OCI-LY7 (cell line): ENCODE results near the gene MC2R. TPM values are rescaled to one million over a fixed set of nuclear protein-coding genes. Genes with fewer than 3 reads are reported as not detected.

Experiments
- BruUV-seq: library from RNA; stranded (reverse); fragments of 400-500 nt; replicated peaks from 2 replicates; lab custom pipeline; 2021; lab: Mats Ljungman, UMichigan
- CTCF ChIA-PET: fragments of 300-600 bp; sonication (Branson Sonifier 250); formaldehyde crosslinking; loops from one replicate; lab custom pipeline; 2022; ENCODE audit warnings: antibody characterized with exemption; ENCODE audit not compliant: unreplicated experiment; lab: Charles Lee
- POLR2A ChIA-PET: fragments of 300-600 bp; sonication (Branson Sonifier 250); formaldehyde crosslinking; loops from one replicate; lab custom pipeline; 2022; ENCODE audit warnings: antibody characterized with exemption; lab: Charles Lee
- DNase-seq: peaks from one replicate; pipeline ENCODE4 v3.0.0-alpha.2; 2015; ENCODE audit warnings: low spot score
- H2AFZ ChIP-seq: fragments of 200-600 bp; sonication (generic), shearing (Covaris generic); 2 replicates; pipeline ENCODE4 v1.6.1; 2014; ENCODE audit warnings: mild to moderate bottlenecking, antibody characterized with exemption, low read length, moderate library complexity
- H3K27ac ChIP-seq: fragments of 200-600 bp; sonication (generic); 2 replicates; pipeline ENCODE4 v1.5.1; 2014; ENCODE audit warnings: mixed run types, low read depth, mild to moderate bottlenecking, moderate library complexity, low read length, inconsistent platforms; ENCODE audit not compliant: poor library complexity, severe bottlenecking
- H3K36me3 ChIP-seq: fragments of 200-600 bp; sonication (generic); 2 replicates; pipeline ENCODE4 v1.6.1; 2014; ENCODE audit warnings: mild to moderate bottlenecking, antibody characterized with exemption, low read length, moderate library complexity, mixed read lengths; ENCODE audit not compliant: insufficient read depth
- H3K4me1 ChIP-seq: fragments of 200-600 bp; sonication (generic); 2 replicates; pipeline ENCODE4 v1.5.1; 2014; ENCODE audit warnings: mild to moderate bottlenecking, low read length; ENCODE audit not compliant: insufficient read depth, poor library complexity, severe bottlenecking
- H3K4me2 ChIP-seq: fragments of 200-600 bp; sonication (generic); 2 replicates; pipeline ENCODE4 v1.6.1; 2014; ENCODE audit warnings: mild to moderate bottlenecking, low read length
- H3K4me3 ChIP-seq: fragments of 200-600 bp; sonication (generic); 2 replicates; pipeline ENCODE4 v1.5.1; 2014; ENCODE audit warnings: mild to moderate bottlenecking, low read depth, low read length; ENCODE audit not compliant: poor library complexity, severe bottlenecking
- H3K79me2 ChIP-seq: fragments of 200-600 bp; sonication (generic); 2 replicates; pipeline ENCODE4 v1.6.1; 2016; ENCODE audit warnings: low read depth, mild to moderate bottlenecking, low read length, moderate library complexity, mixed read lengths; ENCODE audit not compliant: insufficient read depth
- H3K9me2 ChIP-seq: fragments of 200-600 bp; sonication (generic); 2 replicates; pipeline ENCODE4 v1.6.1; 2016; ENCODE audit warnings: mild to moderate bottlenecking, low read length, mixed read lengths; ENCODE audit not compliant: insufficient read depth
- H3K9me3 ChIP-seq: fragments of 200-600 bp; sonication (generic); 2 replicates; pipeline ENCODE4 v1.6.1; 2014; ENCODE audit warnings: mild to moderate bottlenecking, mixed run types, low read length, mixed read lengths
- H4K20me1 ChIP-seq: fragments of 200-600 bp; sonication (generic); 2 replicates; pipeline ENCODE4 v1.6.1; 2014; ENCODE audit warnings: mild to moderate bottlenecking, antibody characterized with exemption, low read length, moderate library complexity, mixed read lengths; ENCODE audit not compliant: insufficient read depth
- EZH2phosphoT487 ChIP-seq: fragments of 200-600 bp; sonication (generic); IDR thresholded peaks from 2 replicates; pipeline ENCODE4 v1.6.1; 2018; ENCODE audit warnings: low read depth, borderline replicate concordance, mild to moderate bottlenecking, mixed run types, antibody characterized with exemption, low read length, moderate library complexity, mixed read lengths
- intact Hi-C: fragments of 100-400 bp; cut with micrococcal nuclease; formaldehyde crosslinking; loops from one replicate; pipeline ENCODE4 v1.10.0; 2022; ENCODE audit not compliant: unreplicated experiment
- total RNA-seq, 2 experiments: library from RNA; depleted of rRNA in 1 of 2; stranded (reverse); fragments of >200 nt in 1 of 2; shearing (Covaris generic) in 1 of 2; gene quantifications; 2 replicates each; pipeline ENCODE4 v1.2.3, GENCODE V29; 2014 to 2022
- TF ChIP-seq, protein P1 (sequence below): fragments of 200-600 bp; sonication (generic); conservative IDR thresholded peaks from 2 replicates; pipeline ENCODE4 v1.5.1; 2014; ENCODE audit warnings: mild to moderate bottlenecking, antibody characterized with exemption, low read length, moderate library complexity, mixed read lengths

Gene MC2R
- total RNA-seq, 2 experiments from 2014 or later, result not detected

DNA sequence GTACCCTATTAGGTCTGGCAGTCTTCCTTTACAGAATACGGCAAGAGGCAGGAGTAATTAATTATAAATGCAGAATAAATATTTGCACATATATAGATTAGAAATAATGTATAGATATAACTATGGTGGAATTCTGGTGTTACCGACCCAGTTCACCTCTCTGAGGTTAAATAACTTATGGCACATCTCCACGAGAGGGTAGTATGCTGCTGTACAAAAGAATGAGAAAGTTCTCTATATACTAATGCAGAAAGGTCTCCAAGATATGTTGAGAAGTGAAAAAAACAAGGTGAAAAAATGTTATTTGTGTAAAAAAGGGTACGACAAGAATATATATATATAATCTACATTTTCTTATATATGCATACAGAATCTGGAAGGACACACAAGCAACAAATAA lies 40.8 kb downstream of the MC2R start:
- ChIA-PET POLR2A (no interaction called here), CTCF (no interaction called here)
- no peaks in the 10 kb centered on the region for H3K36me3 ChIP-seq
- no peaks in the 10 kb centered on the region for H3K9me3 ChIP-seq
- intact Hi-C loops, result loop anchor here (2.0 to 10.0 kb wide), 3 partner anchors 52 to 212 kb away; partner anchors contain the start of gene MC5R
- no peaks in the 10 kb centered on the region for H4K20me1 ChIP-seq
- no peak overlapping the region for H3K4me2 ChIP-seq
- TF ChIP-seq, protein P1, sequence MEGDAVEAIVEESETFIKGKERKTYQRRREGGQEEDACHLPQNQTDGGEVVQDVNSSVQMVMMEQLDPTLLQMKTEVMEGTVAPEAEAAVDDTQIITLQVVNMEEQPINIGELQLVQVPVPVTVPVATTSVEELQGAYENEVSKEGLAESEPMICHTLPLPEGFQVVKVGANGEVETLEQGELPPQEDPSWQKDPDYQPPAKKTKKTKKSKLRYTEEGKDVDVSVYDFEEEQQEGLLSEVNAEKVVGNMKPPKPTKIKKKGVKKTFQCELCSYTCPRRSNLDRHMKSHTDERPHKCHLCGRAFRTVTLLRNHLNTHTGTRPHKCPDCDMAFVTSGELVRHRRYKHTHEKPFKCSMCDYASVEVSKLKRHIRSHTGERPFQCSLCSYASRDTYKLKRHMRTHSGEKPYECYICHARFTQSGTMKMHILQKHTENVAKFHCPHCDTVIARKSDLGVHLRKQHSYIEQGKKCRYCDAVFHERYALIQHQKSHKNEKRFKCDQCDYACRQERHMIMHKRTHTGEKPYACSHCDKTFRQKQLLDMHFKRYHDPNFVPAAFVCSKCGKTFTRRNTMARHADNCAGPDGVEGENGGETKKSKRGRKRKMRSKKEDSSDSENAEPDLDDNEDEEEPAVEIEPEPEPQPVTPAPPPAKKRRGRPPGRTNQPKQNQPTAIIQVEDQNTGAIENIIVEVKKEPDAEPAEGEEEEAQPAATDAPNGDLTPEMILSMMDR, result peak; percentile 51
- no peak for TF ChIP-seq EZH2phosphoT487
- H3K4me3 ChIP-seq, result no peak overlapping the region
- no peak for DNase-seq
- no TSS peak for BruUV-seq
- no peak overlapping the region for H2AFZ ChIP-seq
- no peak overlapping the region for H3K27ac ChIP-seq
- H3K79me2 ChIP-seq, result no peaks in the 10 kb centered on the region
- H3K9me2 ChIP-seq, result no peaks in the 10 kb centered on the region
- H3K4me1 ChIP-seq, result no peaks in the 10 kb centered on the region

DNA sequence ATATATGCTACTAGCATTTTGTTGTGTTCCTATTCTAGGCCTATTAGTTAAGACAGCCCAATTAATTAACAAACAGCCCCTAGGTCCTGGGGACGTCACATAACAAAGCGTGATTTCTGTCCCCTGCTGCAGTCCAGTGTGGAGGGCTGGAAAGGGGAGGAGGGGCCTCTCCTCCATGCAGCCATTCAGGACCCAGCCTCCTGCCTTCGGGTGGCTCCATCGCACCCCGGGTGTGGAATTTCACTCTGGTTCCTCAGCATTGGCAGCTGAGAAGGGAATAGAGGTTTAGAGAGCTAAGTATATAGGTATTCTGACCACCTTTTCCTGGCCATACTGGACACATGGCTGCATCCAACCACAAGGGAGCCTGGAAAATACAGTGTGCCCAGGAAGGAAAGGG lies 42.4 kb downstream of the MC2R start:
- ChIA-PET POLR2A (no interaction called here), CTCF (no interaction called here)
- Histone ChIP-seq H3K4me3 (no peak overlapping the region), H2AFZ (no peak overlapping the region), H3K9me3 (no peaks in the 10 kb centered on the region), H4K20me1 (no peaks in the 10 kb centered on the region), H3K36me3 (no peaks in the 10 kb centered on the region), H3K9me2 (no peaks in the 10 kb centered on the region), H3K4me1 (no peaks in the 10 kb centered on the region), H3K79me2 (no peaks in the 10 kb centered on the region), H3K4me2 (no peak overlapping the region), H3K27ac (no peak overlapping the region)
- TF ChIP-seq, protein P1, result no peak
- no peak for TF ChIP-seq EZH2phosphoT487
- BruUV-seq, result no TSS peak
- intact Hi-C loops, result loop anchor here (5.0 to 10.0 kb wide), 2 partner anchors 51 to 112 kb away; partner anchors contain the start of gene MC5R
- no peak for DNase-seq

GRCh38 chr18:13872373-13872772 lies 43.0 kb downstream of the MC2R start:
- H4K20me1 ChIP-seq, result no peaks in the 10 kb centered on the region
- no peaks in the 10 kb centered on the region for H3K9me2 ChIP-seq
- H2AFZ ChIP-seq, result no peak overlapping the region
- no peak overlapping the region for H3K4me2 ChIP-seq
- DNase-seq, result no peak
- no peak for TF ChIP-seq EZH2phosphoT487
- TF ChIP-seq, protein P1, result no peak
- H3K4me3 ChIP-seq, result no peak overlapping the region
- H3K4me1 ChIP-seq, result no peaks in the 10 kb centered on the region
- no peak overlapping the region for H3K27ac ChIP-seq
- BruUV-seq, result no TSS peak
- POLR2A ChIA-PET, result no interaction called here
- H3K9me3 ChIP-seq, result no peaks in the 10 kb centered on the region
- intact Hi-C loops, result loop anchor here (5.0 to 10.0 kb wide), 2 partner anchors 50 to 112 kb away; partner anchors contain the start of gene MC5R
- CTCF ChIA-PET, result no interaction called here
- no peaks in the 10 kb centered on the region for H3K36me3 ChIP-seq
- H3K79me2 ChIP-seq, result no peaks in the 10 kb centered on the region
